Type B pancreatic cell (in vitro differentiated cells): ENCODE data around the gene RNF4. TPM values are rescaled to one million over a fixed set of nuclear protein-coding genes. Genes with fewer than 3 reads are reported as not detected.

Experiments used
- DNase-seq: peaks from one replicate; pipeline ENCODE4 v3.0.0; 2021; ENCODE audit warnings: mixed read lengths; ENCODE audit not compliant: unreplicated experiment; ENCODE audit errors: extremely low spot score
- H3K27ac Mint-ChIP-seq: 2 replicates; pipeline ENCODE4 v1.8.0; 2021; ENCODE audit warnings: mild to moderate bottlenecking, mixed read lengths
- H3K27me3 Mint-ChIP-seq: 2 replicates; pipeline ENCODE4 v1.8.0; 2021; ENCODE audit warnings: mixed read lengths
- H3K36me3 Mint-ChIP-seq: 2 replicates; pipeline ENCODE4 v1.8.0; 2021; ENCODE audit warnings: mixed read lengths
- H3K4me1 Mint-ChIP-seq: one replicate; pipeline ENCODE4 v1.8.0; 2021; ENCODE audit warnings: mixed read lengths; ENCODE audit not compliant: unreplicated experiment
- H3K4me3 Mint-ChIP-seq: 2 replicates; pipeline ENCODE4 v1.8.0; 2021; ENCODE audit warnings: mild to moderate bottlenecking, mixed read lengths
- H3K9me3 Mint-ChIP-seq: 2 replicates; pipeline ENCODE4 v1.8.0; 2021; ENCODE audit warnings: mixed read lengths
- CTCF ChIP-seq: fragments of 200-600 bp; sonication (generic); conservative IDR thresholded peaks from 2 replicates; pipeline ENCODE4 v1.5.0; 2021; ENCODE audit warnings: antibody characterized with exemption, mild to moderate bottlenecking
- total RNA-seq: library from RNA; stranded (reverse); gene quantifications from 2 replicates; pipeline ENCODE4 v1.2.1, GENCODE V29; 2021; ENCODE audit warnings: low replicate concordance

Gene RNF4
- total RNA-seq, 1 donor from 2014 or later, result 61.4 TPM

- Mint-ChIP-seq H3K9me3 (no peaks in the 10 kb centered on the region), H3K4me3 (no peak overlapping the region), H3K4me1 (peaks cover 26% of the 10 kb centered on the region)
Measured at GRCh38 chr4:2489081-2489805, 20.3 kb downstream of the RNF4 start.

GRCh38 chr4:2489841-2490552 lies 21.1 kb downstream of the RNF4 start:
- H3K4me1 Mint-ChIP-seq, result peaks cover 19% of the 10 kb centered on the region
- TF ChIP-seq CTCF, result no peak
- H3K27ac Mint-ChIP-seq, result no peak overlapping the region
- H3K4me3 Mint-ChIP-seq, result no peak overlapping the region
- peaks cover 18% of the 10 kb centered on the region for H3K36me3 Mint-ChIP-seq
- no peaks in the 10 kb centered on the region for H3K9me3 Mint-ChIP-seq
- H3K27me3 Mint-ChIP-seq, result no peaks in the 10 kb centered on the region
- DNase-seq, result no peak

More at GRCh38 chr4:2489081-2489805, 20.3 kb downstream of the RNF4 start:
- DNase-seq, result no peak
- Mint-ChIP-seq H3K36me3 (peaks cover 18% of the 10 kb centered on the region), H3K27ac (no peak overlapping the region), H3K27me3 (no peaks in the 10 kb centered on the region)
- no peak for TF ChIP-seq CTCF

GRCh38 chr4:2492970-2493369 lies 24.1 kb downstream of the RNF4 start:
- Mint-ChIP-seq H3K4me3 (no peak overlapping the region), H3K36me3 (peaks cover 32% of the 10 kb centered on the region), H3K27ac (peak overlapping the region; percentile 52), H3K9me3 (no peaks in the 10 kb centered on the region), H3K4me1 (no peaks in the 10 kb centered on the region), H3K27me3 (no peaks in the 10 kb centered on the region)
- no peak for TF ChIP-seq CTCF
- DNase-seq, result no peak

- Mint-ChIP-seq H3K9me3 (no peaks in the 10 kb centered on the region), H3K4me1 (no peaks in the 10 kb centered on the region), H3K27me3 (no peaks in the 10 kb centered on the region), H3K4me3 (no peak overlapping the region), H3K36me3 (peaks cover 32% of the 10 kb centered on the region), H3K27ac (no peak overlapping the region)
- no peak for DNase-seq
- TF ChIP-seq CTCF, result no peak
Measured at GRCh38 chr4:2494992-2495391, 26.1 kb downstream of the RNF4 start.

- H3K4me3 Mint-ChIP-seq, result no peak overlapping the region
- H3K27ac Mint-ChIP-seq, result no peak overlapping the region
- H3K9me3 Mint-ChIP-seq, result no peaks in the 10 kb centered on the region
- no peaks in the 10 kb centered on the region for H3K4me1 Mint-ChIP-seq
- peaks cover 34% of the 10 kb centered on the region for H3K36me3 Mint-ChIP-seq
- H3K27me3 Mint-ChIP-seq, result no peaks in the 10 kb centered on the region
- DNase-seq, result no peak
- no peak for TF ChIP-seq CTCF
Measured at GRCh38 chr4:2497324-2497723, 28.4 kb downstream of the RNF4 start.
